Activated naive CD8-positive, alpha-beta T cell treated with anti-CD3 and anti-CD28 coated beads, Interleukin-2, amount 10 ng/mL, durations not matched to agents 7 days and 5 days (primary cell): ENCODE data around the gene TMEM116. TPM values are rescaled to one million over a fixed set of nuclear protein-coding genes. Genes with fewer than 3 reads are reported as not detected.
"Not testable (repeated sequence)": the region's sequence is repeated elsewhere in the genome, so short reads cannot be mapped to it uniquely, and the experiment has no call there.

Experiments
- ATAC-seq: fragments of 150-1000 bp; cut with Tn5 transposase; one replicate; pipeline ENCODE4 v1.10.0; 2021; ENCODE audit warnings: low read depth, moderate library complexity
- POLR2A ChIA-PET: fragments of 350-600 bp; sonication (Branson Sonifier 250); formaldehyde crosslinking; loops from one replicate; lab custom pipeline; 2021; ENCODE audit warnings: antibody characterized with exemption; lab: Charles Lee
- DNase-seq: peaks from one replicate; pipeline ENCODE4 v3.0.0; 2021
- H3K27ac Mint-ChIP-seq: one replicate; pipeline ENCODE4 v1.8.0; 2022; ENCODE audit warnings: mild to moderate bottlenecking, mixed read lengths
- H3K27me3 Mint-ChIP-seq: one replicate; pipeline ENCODE4 v1.8.0; 2022; ENCODE audit warnings: mild to moderate bottlenecking, moderate library complexity, mixed read lengths
- H3K36me3 Mint-ChIP-seq: one replicate; pipeline ENCODE4 v1.8.0; 2021; ENCODE audit warnings: mild to moderate bottlenecking, mixed read lengths
- H3K4me1 Mint-ChIP-seq: one replicate; pipeline ENCODE4 v1.8.0; 2021; ENCODE audit warnings: mixed read lengths
- H3K4me3 Mint-ChIP-seq: one replicate; pipeline ENCODE4 v1.8.0; 2022; ENCODE audit warnings: mild to moderate bottlenecking, moderate library complexity, mixed read lengths
- H3K9me3 Mint-ChIP-seq: one replicate; pipeline ENCODE4 v1.8.0; 2021; ENCODE audit warnings: mixed read lengths
- total RNA-seq, 2 experiments: library from RNA; stranded (reverse); gene quantifications; one replicate each; pipeline ENCODE4 v1.2.3, GENCODE V29; 2021

Gene TMEM116
- total RNA-seq, 2 experiments from 2014 or later, result 23.4 to 26.2 TPM

DNA sequence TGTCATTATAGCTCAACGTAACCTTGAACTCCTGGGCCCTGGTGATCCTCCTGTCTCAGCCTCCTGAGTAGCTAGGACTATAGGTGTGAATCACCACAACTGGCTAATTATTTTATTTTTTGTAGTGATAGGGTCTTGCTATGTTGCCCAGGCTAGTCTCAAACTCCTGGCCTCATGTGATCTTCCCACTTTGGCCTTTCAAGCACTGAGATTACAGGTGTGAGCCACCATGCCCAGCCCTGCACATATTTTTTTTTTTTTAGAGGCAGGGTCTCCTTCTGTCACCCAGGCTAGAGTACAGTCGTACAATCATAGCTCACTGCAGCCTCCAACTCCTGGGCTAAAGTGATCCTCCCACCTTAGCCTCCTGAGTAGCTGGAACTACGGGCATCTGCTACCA is 8.9 kb downstream of the TMEM116 start:
- H3K4me3 Mint-ChIP-seq, result no peak overlapping the region
- H3K9me3 Mint-ChIP-seq, result no peaks in the 10 kb centered on the region
- POLR2A ChIA-PET, result interaction anchor here (0.6 to 13.9 kb wide), 4 partner anchors 9 to 69 kb away, joined by 3 to 218 read pairs (median 5); partner anchors contain the start of genes ERP29 and TMEM116
- ATAC-seq, result no peak
- DNase-seq, result no peak
- H3K4me1 Mint-ChIP-seq, result peaks cover 32% of the 10 kb centered on the region
- peaks cover 18% of the 10 kb centered on the region for H3K36me3 Mint-ChIP-seq
- H3K27ac Mint-ChIP-seq, result no peak overlapping the region
- H3K27me3 Mint-ChIP-seq, result no peaks in the 10 kb centered on the region

DNA sequence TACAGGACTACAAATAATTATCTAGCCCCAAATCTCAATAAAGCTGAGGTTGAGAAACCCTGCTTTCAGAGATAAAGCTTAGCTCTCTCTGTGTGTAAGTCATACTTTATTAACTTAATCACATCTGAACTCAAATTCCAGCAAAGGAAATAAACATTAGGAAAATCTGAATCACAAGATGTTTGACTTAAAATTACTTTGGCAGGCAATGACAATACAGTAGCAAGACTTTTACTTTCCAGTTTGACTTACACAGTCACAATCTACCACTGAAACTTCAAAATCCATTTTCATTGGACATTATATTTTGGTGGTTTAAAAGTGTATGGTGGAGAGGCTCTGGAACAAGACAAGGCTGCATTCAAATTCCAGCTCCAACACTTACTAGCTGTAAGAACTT is 11.4 kb downstream of the TMEM116 start:
- ATAC-seq, result peak; percentile 43
- Mint-ChIP-seq H3K27me3 (no peaks in the 10 kb centered on the region), H3K36me3 (peaks cover 24% of the 10 kb centered on the region), H3K4me1 (peaks cover 38% of the 10 kb centered on the region), H3K27ac (peak overlapping the region; percentile 77), H3K4me3 (peak overlapping the region; percentile 63), H3K9me3 (no peaks in the 10 kb centered on the region)
- DNase-seq, result no peak
- POLR2A ChIA-PET, result interaction anchor here (1.0 to 13.9 kb wide), 2 partner anchors 9 to 11 kb away, joined by 4 to 218 read pairs; partner anchors contain the start of genes ERP29 and TMEM116

DNA sequence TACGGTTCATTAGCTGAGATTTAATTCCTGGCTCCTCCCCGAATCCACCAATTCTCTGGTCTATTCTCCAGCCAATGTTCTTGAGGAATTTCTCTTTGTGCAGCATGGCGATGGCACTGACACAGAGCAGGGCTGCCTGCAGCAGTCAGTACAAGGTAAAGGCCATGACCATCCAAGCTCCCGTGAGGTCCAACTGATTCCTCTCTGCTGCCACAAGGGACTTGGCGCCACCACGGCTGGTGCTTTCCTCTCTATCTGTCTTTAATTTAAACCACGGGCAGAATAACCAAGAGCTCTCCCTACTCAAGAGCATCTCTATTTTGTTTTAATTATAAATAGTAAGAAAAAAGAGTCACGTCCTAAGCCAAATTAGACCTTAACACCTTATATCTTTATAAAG is 12.1 kb downstream of the TMEM116 start:
- peaks cover 38% of the 10 kb centered on the region for H3K4me1 Mint-ChIP-seq
- no peaks in the 10 kb centered on the region for H3K9me3 Mint-ChIP-seq
- no peak for DNase-seq
- no peak overlapping the region for H3K27ac Mint-ChIP-seq
- H3K36me3 Mint-ChIP-seq, result peaks cover 24% of the 10 kb centered on the region
- no peak for ATAC-seq
- no peak overlapping the region for H3K4me3 Mint-ChIP-seq
- POLR2A ChIA-PET, result interaction anchor here (0.5 to 13.9 kb wide), 3 partner anchors 8 to 12 kb away, joined by 4 to 218 read pairs (median 4); partner anchors contain the start of genes ERP29 and TMEM116
- H3K27me3 Mint-ChIP-seq, result no peaks in the 10 kb centered on the region

DNA sequence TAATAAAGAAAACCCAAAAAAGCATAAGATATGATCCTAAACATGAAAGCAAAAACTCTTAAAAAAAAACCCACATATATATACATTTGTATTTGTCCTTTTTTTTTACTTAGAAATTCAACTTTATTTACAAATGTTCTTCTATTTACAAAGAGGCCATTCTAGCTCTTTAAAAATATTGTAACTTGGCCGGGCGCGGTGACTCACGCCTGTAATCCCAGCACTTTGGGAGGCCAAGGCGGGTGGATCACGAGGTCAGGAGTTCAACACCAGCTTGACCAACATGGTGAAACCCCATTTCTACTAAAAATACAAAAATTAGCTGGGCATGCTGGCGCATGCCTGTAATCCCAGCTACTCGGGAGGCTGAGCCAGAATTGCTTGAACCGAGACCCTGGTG is 13.8 kb downstream of the TMEM116 start:
- not testable (repeated sequence) for H3K27ac Mint-ChIP-seq, H3K4me3 Mint-ChIP-seq, ATAC-seq

DNA sequence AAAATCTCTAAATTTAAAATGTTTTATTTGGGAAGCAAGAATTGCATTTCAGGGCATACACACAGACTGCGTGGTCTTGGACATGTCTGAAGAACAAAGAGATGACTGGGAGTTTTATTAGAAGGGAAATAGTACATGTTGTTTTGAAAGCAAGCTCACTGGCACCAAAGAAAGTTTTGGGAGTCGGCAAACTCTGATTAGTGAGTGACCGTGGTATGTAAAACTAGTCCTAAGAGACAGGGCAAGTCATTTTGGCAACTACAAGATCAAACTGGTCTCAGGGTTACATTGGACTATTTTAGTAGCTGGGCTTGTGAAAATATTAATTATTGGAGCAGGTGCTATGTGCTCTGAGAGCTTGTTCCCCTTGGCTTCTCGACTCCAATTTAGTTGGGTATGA is 14.9 kb downstream of the TMEM116 start:
- Mint-ChIP-seq H3K36me3 (peaks cover 18% of the 10 kb centered on the region), H3K4me1 (peaks cover 55% of the 10 kb centered on the region), H3K27ac (no peak overlapping the region), H3K27me3 (no peaks in the 10 kb centered on the region), H3K9me3 (no peaks in the 10 kb centered on the region), H3K4me3 (no peak overlapping the region)
- DNase-seq, result no peak
- no peak for ATAC-seq
- POLR2A ChIA-PET, result interaction anchor here (0.5 to 13.9 kb wide), 3 partner anchors 15 to 394 kb away, joined by 3 to 218 read pairs (median 3); partner anchors contain the start of genes ERP29 and TMEM116

More for the DNA sequence above, 13.8 kb downstream of the TMEM116 start:
- H3K4me1 Mint-ChIP-seq, result peaks cover 48% of the 10 kb centered on the region
- not testable (repeated sequence) for H3K27me3 Mint-ChIP-seq, DNase-seq, H3K9me3 Mint-ChIP-seq
- POLR2A ChIA-PET, result interaction anchor here (13.9 kb wide), 1 partner anchor 14 kb away, joined by 218 read pairs; the partner anchor contains the start of genes ERP29 and TMEM116
- H3K36me3 Mint-ChIP-seq, result peaks cover 22% of the 10 kb centered on the region

DNA sequence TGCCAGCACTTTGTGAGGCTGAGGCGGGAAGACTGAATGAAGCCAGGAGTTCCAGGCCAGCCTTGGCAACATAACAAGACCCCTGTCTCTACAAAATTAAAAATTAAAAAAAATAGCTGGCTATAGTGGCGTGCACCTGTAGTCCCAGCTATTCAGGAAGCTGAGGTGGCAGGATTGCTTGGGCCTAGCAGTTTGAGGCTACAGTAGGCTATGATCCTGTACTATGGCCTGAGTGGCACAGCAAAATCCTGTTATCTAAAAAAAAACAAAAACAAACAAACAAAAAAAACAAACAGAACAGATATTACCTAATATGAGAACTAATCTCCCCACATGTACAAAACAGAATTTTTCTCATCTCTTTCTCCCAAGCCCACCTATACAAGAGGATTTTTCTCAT is 15.7 kb downstream of the TMEM116 start:
- Mint-ChIP-seq H3K27me3 (no peaks in the 10 kb centered on the region), H3K4me3 (no peak overlapping the region), H3K36me3 (peaks cover 12% of the 10 kb centered on the region), H3K4me1 (peaks cover 56% of the 10 kb centered on the region), H3K27ac (no peak overlapping the region), H3K9me3 (no peaks in the 10 kb centered on the region)
- DNase-seq (no peak), ATAC-seq (no peak)
- POLR2A ChIA-PET, result interaction anchor here (13.9 kb wide), 1 partner anchor 15 kb away, joined by 218 read pairs; the partner anchor contains the start of genes ERP29 and TMEM116

DNA sequence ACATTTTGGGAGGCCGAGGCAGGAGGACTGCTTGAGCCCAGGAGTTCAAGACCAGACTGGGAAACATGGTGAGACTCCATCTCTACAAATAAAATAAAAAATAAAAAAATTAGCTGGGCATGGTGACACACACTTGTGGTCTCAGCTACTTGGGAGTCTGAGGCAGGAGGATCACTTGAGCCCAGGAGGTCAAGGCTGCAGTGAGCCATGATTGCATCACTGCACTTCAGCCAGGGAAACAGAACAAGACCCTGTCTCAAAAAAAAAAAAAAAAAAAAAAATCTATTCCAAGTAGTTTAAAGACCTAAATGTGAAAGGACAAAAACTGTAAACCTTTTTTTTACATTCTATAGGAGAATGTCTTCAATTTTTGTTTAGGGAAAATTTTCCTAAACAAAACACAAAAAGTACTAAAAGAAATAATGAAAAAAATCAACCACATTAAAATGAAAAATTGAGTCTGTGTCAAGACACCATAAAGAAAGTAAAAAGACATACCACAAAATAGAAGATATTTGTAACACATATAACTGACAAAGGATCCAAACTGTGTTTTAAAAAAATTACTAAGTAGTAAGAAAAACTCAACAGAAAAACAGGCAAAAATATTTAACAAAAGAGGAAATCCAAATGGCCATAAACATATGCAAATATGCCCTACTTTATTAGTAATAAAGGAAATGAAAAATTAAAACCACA is 17.0 kb downstream of the TMEM116 start:
- Mint-ChIP-seq H3K27ac (peak overlapping the region; percentile 94), H3K27me3 (no peaks in the 10 kb centered on the region), H3K4me3 (no peak overlapping the region), H3K36me3 (peaks cover 16% of the 10 kb centered on the region), H3K9me3 (no peaks in the 10 kb centered on the region), H3K4me1 (peaks cover 51% of the 10 kb centered on the region)
- no peak for DNase-seq
- no peak for ATAC-seq
- POLR2A ChIA-PET, result interaction anchor here (0.7 to 13.9 kb wide), 3 partner anchors 11 to 45 kb away, joined by 6 to 218 read pairs (median 7); partner anchors contain the start of genes ERP29 and TMEM116

DNA sequence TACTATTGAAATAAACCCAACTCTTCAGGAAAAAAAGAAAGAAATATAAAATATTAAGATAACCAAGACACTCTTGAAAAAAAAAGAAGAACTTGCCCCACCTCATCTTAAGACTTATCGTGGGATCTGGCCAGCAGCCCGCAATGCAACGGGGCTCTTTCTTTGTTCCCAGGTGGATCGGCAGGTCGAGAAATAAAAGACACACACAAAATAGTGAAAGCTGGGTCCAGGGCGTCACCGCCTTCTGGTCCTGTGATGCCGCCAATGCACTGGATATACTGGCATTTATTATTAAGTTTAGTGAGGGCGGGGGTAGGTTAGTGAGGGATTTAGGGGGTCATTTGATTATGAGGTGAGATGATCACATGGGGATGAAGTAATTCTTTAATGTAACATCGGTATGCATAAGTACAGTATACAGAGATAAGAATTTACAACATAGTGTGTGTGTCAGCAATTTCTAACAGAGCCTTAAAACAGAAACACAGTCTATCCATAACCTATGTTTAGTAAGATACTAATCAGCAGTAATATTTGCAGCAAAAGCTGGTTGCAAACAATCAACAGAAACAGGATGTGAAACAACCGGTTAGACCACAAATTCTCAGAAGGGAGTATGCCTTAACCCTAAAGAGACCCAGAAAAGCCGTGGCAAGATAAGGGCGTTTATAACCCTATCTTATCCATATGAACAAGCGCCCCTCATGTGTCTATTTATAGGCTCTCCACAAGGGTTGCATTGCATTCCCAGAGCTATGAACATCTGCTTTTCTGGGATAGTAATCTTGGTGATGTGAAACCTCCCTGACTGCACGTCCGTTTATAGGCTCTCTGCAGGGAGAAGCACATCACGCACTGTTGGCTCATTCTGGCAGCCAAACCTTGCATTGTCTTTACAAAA is 18.5 kb downstream of the TMEM116 start:
- not testable (repeated sequence) for ATAC-seq, H3K9me3 Mint-ChIP-seq, H3K27me3 Mint-ChIP-seq
- POLR2A ChIA-PET, result interaction anchor here (1.0 to 13.9 kb wide), 5 partner anchors 9 to 115 kb away, joined by 3 to 218 read pairs (median 7); partner anchors contain the start of genes ERP29 and TMEM116
- H3K4me1 Mint-ChIP-seq, result peaks cover 47% of the 10 kb centered on the region
- peaks cover 13% of the 10 kb centered on the region for H3K36me3 Mint-ChIP-seq
- H3K27ac Mint-ChIP-seq, result peak overlapping the region; percentile 94
- peak; percentile 47 for DNase-seq
- peak overlapping the region; percentile 86 for H3K4me3 Mint-ChIP-seq

DNA sequence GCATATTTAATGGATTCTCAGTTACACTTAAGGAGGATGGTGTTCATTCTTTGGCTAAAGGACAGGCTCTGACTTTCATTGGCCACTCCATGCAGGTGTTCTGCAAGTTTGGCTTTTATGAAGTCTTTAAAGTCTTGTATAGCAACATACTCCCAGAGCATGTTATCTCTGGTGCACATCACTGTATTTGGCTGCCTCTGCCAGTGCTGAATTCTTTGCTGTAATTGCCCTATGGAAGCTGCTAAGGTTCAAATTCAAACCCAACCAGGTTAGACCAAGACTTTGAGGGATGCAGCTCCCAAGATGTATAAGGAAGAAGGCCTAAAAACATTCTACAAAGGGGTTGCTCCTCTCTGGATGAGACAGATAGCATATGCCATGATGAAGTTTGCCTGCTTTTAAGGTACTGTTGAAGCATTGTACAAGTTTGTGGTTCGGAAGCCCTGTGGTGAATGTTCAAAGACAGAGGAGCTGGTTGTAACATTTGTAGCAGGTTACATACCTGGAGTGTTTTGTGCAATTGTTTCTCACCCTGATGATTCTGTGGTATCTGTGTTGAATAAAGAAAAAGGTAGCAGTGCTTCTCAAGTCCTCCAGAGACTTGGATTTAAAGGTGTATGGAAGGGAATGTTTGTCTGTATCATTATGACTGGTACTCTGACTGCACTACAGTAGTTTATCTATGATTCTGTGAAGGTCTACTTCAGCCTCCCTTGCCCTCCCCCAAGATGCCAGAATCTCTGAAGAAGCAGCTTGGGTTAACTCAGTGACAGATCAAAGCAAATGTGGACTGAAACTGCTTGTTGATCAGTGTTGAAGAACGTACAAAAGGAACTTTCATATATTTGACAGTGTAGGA is 19.4 kb downstream of the TMEM116 start:
- DNase-seq (no peak), ATAC-seq (peak; percentile 82)
- Mint-ChIP-seq H3K4me3 (peak overlapping the region; percentile 86), H3K27ac (peak overlapping the region; percentile 94), H3K27me3 (no peaks in the 10 kb centered on the region), H3K4me1 (peaks cover 44% of the 10 kb centered on the region), H3K36me3 (peaks cover 11% of the 10 kb centered on the region), H3K9me3 (no peaks in the 10 kb centered on the region)
- POLR2A ChIA-PET, result interaction anchor here (0.7 to 13.9 kb wide), 7 partner anchors 8 to 133 kb away, joined by 3 to 218 read pairs (median 4); partner anchors contain the start of genes ERP29 and TMEM116

DNA sequence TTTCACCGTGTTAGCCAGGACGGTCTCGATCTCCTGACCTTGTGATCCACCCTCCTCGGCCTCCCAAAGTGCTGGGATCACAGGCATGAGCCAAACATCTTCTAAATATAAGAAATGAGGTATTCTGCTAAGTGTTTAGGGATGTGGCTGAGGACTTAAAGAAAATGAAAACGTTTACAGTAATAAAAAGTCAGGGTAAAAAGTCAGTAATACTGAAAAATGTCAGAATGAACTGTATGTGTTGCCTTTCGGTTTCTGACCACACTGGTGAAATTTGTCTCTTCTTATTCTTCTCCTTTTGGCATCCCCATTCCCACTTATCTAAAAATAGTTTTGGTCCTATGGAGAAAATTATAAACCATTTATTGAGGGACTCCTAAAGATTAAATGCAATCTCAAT is 20.5 kb downstream of the TMEM116 start:
- POLR2A ChIA-PET, result interaction anchor here (1.4 to 13.9 kb wide), 3 partner anchors 9 to 41 kb away, joined by 4 to 218 read pairs (median 7); partner anchors contain the start of genes ERP29 and TMEM116
- H3K4me1 Mint-ChIP-seq, result peaks cover 42% of the 10 kb centered on the region
- H3K27ac Mint-ChIP-seq, result peak overlapping the region; percentile 94

DNA sequence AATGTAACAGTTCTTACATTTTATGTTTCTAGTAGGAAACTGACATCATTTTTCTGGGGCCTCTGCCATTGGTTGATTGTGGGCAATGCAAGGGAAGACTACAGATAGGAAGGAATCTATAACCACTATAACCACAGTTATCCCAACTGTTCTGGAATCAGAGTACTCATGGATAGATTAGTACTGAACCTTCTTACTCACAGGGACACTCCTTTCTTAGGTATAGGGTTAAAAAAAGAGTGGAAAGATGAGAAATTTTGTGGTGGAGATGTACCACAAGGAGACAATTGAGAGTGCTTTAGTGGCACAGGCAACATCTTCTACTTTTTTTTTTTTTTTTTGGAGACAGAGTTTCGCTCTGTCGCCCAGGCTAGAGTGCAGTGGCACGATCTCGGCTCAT is 21.0 kb downstream of the TMEM116 start:
- Mint-ChIP-seq H3K27me3 (no peaks in the 10 kb centered on the region), H3K27ac (peak overlapping the region; percentile 94), H3K4me3 (peak overlapping the region; percentile 39), H3K4me1 (peaks cover 40% of the 10 kb centered on the region), H3K36me3 (peaks cover 18% of the 10 kb centered on the region), H3K9me3 (no peaks in the 10 kb centered on the region)
- DNase-seq (no peak), ATAC-seq (peak; percentile 8)
- POLR2A ChIA-PET, result interaction anchor here (13.9 kb wide), 1 partner anchor 21 kb away, joined by 218 read pairs; the partner anchor contains the start of genes ERP29 and TMEM116

More for the DNA sequence above, 20.5 kb downstream of the TMEM116 start:
- ATAC-seq (no peak), DNase-seq (no peak)
- H3K27me3 Mint-ChIP-seq, result no peaks in the 10 kb centered on the region
- no peaks in the 10 kb centered on the region for H3K9me3 Mint-ChIP-seq
- H3K36me3 Mint-ChIP-seq, result peaks cover 17% of the 10 kb centered on the region
- H3K4me3 Mint-ChIP-seq, result peak overlapping the region; percentile 12

DNA sequence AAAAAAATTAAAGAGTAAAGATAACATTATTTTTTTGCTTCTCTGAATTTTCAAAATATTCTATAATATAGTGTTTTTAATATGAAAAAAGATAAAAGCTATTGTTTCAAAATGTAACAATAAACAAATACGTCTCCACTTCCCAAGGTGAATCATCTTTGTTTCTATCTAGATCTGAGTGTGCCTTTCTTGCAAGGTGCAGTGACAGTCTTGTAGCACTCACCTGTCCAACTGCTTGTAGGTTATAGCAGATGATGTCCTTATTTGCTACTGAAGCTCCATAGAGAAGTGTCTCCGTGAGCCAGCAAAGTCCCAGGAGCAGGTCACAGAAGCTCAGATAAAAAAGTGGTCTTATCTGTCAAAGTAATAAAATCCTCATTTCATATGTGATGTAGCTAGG is 21.4 kb downstream of the TMEM116 start:
- no peaks in the 10 kb centered on the region for H3K27me3 Mint-ChIP-seq
- POLR2A ChIA-PET, result interaction anchor here (13.9 kb wide), 1 partner anchor 21 kb away, joined by 218 read pairs; the partner anchor contains the start of genes ERP29 and TMEM116
- peak overlapping the region; percentile 39 for H3K4me3 Mint-ChIP-seq
- H3K36me3 Mint-ChIP-seq, result peaks cover 16% of the 10 kb centered on the region
- no peaks in the 10 kb centered on the region for H3K9me3 Mint-ChIP-seq
- ATAC-seq (no peak), DNase-seq (no peak)
- peak overlapping the region; percentile 94 for H3K27ac Mint-ChIP-seq
- H3K4me1 Mint-ChIP-seq, result peaks cover 40% of the 10 kb centered on the region
